ENCODE results near the gene MRPL21.
"Not testable (repeated sequence)": the region's sequence is repeated elsewhere in the genome, so short reads cannot be mapped to it uniquely, and the experiment has no call there.

Gene MRPL21

DNA sequence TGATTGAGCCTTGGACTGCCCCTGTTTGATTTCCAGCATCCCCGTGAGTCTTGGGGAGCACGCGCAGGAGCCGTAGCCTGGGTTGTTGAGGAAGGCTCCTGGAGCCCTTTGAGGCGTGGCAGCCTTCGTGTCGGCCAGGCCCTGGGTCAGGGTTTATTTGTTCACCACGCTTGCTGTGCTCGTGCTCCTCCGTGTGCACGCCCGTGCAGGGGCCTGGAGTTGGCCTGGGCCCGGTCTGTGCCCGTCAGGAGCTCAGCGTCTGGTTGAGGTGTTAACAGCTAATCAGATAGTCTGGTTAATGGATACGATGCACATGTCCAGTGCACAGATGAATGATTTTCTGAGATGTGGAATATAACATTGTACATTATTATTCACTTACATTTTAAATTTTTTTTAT, 8.1 kb upstream of the MRPL21 start:
- no peak for DNase-seq (ENCODE audit: low spot score)

DNA sequence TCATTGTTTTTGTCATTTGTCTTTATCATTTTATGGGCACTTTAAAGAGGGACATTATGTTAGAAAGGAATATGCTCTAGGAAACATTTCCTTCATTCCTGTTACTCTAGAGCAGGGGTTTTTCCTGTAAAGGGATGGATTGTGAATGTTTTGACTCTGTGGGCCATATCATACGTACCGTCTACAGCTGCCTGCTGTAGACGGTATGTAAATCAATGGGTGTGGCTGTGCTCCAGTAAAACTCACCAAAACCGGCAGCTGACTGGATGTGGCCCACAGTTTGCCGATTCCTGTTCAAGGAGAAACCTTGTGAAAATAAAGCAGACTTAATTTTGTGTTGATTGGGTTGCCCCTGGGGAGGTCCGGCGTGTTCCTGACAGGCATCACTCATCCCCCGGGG, 7.3 kb upstream of the MRPL21 start:
- DNase-seq (ENCODE audit: low spot score) = no peak

DNA sequence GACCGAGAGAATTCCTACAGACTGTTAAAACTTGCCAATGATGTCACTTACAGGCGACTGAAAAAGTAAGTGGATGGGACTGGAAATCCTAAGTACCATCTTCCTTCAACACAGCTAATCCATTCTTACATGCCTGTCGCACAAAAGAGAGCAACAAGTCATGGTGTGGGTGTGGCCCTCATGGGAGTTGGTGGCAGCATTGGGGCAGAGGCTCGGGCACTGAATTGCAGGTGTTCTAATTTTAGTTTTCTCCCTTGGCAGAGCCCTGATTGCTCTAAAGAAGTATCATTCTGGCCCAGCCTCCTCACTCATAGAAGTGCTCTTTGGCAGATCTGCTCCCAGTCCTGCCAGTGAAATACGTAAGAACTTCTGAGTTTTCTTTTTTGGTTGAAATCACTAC, 4.6 kb upstream of the MRPL21 start:
- no peak for DNase-seq (ENCODE audit: low spot score)

- no peak for DNase-seq (ENCODE audit: low spot score)
Measured at GRCh38 chr11:68905421-68906360, 2.1 kb upstream of the MRPL21 start.

GRCh38 chr11:68904248-68904847, 716 bp upstream of the MRPL21 start:
- DNase-seq (ENCODE audit: low spot score) = peak; percentile 4

DNA sequence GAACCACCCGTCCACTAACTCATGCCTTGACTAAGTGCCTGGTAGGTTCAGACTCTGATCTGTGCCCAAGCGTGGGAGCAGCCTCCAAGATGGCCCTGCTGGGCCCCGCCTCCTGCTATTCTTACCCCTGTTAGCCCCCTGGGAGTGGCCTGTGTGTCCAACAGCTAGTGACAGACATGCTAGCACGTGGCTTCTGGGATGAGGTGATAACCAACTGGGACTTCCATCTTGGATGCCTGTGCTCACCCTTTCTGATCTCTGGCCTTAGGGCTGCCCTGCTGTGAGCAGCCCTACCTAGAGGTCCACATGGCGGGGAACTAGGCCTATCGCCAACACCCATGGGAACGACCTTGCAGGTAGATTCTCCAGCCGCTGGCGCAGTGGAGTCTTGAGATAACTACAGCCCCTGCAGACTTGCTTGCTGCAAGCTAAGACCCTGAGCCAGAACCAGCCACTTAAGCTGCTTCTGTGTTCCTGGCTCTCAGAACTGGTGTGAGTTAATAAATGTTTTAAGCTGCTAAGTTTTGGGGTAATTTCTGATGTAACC, 2.7 kb downstream of the MRPL21 start:
- DNase-seq (ENCODE audit: low spot score) = no peak

DNA sequence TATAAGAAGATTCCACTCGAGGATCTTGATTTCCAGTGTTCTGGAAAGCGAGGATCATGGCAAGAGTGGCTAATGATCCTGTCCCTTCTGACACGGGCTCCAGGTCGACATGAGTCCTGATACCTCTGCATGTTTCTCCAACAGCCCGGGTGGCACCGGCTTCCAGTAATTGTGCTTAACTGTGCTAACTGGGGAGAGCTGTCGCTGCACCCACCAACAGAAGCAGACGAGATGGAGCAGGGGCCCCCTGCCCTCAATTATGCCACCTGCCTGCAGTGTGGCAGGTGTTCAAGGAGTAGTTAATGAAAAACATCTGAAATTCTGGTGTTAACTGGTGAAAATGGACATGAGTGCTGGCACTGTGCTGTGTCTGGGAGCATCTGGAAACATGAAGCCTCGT, 6.2 kb downstream of the MRPL21 start:
- DNase-seq (ENCODE audit: low spot score) = no peak

GRCh38 chr11:68896171-68896959, 7.3 kb downstream of the MRPL21 start:
- DNase-seq (ENCODE audit: low spot score) = no peak

DNA sequence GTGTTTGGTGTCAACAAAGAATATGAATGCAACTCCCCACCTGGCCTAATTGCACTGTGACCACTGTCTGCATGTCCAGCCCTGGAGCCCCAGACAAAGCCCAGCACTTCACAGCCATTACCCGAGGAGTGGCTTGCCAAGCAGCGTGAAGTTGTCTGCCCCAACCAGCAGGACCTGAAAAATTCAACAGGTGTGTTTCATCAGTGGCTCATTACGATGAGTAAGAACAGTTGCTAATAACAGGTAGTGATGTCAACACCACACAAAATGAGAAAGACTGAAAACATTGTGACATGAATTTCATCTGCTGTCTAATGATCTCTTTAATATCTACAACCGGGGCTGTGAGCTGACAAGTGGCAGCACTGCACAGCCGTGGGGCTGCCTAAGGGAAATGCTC, 10.3 kb downstream of the MRPL21 start:
- DNase-seq (ENCODE audit: low spot score) = no peak

DNA sequence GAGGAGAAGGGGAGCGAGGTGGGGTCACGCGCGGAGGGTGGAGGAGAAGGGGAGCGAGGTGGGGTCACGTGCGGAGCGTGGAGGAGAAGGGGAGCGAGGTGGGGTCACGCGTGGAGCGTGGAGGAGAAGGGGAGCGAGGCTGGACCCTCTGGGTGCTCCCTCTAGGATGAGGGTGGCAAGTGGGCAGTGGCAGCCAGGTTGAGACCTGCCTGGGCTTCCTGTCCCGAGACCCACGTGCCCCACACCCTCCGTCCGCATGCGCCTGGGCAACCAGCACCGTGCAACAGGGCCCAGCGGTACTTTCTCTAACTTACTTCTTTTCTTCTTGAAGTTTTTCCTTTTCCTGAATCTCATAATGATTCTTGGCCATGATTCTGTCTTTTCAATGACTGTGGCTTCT, 11.1 kb downstream of the MRPL21 start:
- DNase-seq (ENCODE audit: low spot score) = no peak

DNA sequence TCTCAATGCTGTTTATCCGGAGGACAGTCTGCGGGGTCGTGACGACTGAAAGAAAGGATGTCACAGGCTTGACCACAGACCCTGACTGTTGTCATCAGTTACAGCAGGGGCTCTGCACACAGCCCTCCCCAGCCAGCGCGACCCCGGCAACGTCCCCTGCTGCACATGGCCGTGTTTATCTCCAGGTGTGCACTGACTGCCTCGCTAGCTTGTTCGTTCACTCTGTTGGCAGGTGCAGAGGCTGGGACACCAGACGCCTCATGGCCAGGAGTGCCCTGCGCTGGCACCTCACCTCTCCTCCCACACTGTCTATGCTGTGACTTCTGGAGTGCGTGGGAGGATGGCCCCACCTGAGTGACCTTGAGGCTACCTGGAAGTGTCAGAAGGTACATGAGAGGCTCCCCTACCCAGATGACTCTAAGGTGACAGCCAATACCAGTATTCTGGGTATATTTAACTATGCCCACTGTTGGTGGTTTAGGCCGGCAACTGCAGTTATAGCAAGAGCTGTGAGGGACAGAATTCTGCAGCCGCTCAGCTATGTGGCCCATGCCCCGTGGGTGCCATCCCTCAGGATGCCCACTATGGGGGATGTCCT, 12.2 kb downstream of the MRPL21 start:
- DNase-seq (ENCODE audit: low spot score) = no peak

DNA sequence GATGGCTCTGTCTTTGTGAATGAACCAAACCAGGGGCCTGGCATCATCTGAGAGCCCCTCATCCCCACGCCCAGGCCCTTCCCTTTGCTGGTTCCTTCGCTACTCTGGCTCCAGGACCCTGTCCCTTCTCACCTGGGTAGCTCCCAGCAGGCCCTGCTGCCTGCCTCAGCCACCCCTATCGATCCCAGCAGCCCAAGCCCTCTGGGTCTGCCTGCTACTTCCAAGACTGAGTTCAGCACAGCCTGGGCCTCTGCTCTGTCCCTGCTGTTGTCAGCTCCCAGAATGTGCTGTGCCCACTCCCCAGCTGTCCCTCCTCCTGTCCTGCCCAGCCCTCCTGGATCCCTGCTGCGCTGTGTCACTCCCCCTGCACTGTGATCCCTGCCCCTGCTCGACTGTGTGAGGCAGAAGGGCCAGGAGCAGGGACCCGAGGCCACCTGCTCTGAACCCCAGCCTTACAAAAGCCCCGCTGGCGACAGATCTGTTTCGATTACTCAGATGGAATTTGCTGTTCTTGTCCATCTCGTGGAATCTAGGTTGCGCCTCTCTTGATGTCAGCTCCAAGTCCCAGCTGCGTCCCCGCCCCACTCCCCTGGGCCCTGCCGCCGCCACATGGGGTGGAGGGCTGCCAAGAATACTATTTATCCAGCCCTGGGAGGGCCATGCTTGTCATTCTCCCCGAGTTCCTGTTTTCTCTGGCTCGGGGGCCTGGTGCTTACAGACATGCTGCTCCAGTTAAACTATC, 13.0 kb downstream of the MRPL21 start:
- no peak for DNase-seq (ENCODE audit: low spot score)

- no peak for DNase-seq (ENCODE audit: low spot score)
Measured at GRCh38 chr11:68889948-68890446, 13.6 kb downstream of the MRPL21 start.

DNA sequence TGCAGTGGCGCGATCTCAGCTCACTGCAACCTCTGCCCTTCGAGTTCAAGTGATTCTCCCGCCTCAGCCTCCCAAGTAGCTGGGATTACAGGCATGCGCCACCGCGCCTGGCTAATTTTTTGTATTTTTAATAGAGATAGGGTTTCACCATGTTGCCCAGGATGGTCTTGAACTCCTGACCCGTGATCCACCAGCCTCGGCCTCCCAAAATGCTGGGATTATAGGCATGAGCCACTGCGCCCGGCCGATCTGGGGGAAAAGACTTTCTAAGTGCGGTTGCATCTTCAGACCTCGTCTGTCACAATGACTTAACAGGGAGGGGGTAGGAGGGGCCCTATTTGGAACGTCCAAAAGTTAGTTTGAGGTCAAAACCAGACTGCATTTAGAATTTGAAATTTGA, 18.8 kb downstream of the MRPL21 start:
- not testable (repeated sequence) for DNase-seq (ENCODE audit: low spot score)

DNA sequence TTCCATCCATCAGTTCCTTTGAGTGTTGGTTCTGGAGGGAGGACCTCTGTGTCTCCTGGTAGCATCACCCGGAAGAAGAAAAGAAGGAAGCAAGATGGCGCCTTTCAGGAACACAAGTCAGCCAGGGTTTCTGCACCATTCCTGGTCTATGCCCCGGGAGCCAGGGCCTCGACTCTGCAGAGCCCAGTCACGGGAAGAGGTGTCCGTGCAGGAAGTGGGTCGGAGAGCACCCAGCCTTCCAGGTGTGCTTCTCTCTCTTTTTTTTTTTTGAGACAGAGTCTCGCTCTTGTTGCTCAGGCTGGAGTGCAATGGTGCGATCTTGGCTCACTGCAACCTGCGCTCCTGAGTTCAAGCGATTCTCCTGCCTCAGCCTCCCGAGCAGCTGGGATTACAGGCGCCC, 21.2 kb downstream of the MRPL21 start:
- no peak for DNase-seq (ENCODE audit: low spot score)

DNA sequence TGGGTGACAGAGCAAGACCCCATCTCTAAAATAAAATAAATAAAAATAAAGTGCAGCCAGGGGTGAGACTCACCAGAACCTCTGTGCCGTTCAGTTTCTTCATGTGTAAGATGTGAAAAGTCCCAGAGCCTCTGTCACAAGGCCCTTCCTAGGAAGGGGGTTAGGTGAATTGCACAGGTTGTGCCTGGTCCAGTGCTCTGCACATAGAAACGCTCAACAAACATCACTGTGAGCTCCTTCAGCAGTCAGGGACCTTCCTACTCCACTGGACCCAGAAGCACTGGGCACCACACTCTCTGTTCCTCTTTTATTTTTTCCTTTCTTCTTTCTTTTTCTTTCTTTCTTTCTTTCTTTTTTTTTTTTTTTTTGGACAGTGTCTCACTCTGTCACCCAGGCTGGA, 22.3 kb downstream of the MRPL21 start:
- no peak for DNase-seq (ENCODE audit: low spot score)

- no peak for DNase-seq (ENCODE audit: low spot score)
Measured at GRCh38 chr11:68880851-68881250, 22.8 kb downstream of the MRPL21 start.

DNA sequence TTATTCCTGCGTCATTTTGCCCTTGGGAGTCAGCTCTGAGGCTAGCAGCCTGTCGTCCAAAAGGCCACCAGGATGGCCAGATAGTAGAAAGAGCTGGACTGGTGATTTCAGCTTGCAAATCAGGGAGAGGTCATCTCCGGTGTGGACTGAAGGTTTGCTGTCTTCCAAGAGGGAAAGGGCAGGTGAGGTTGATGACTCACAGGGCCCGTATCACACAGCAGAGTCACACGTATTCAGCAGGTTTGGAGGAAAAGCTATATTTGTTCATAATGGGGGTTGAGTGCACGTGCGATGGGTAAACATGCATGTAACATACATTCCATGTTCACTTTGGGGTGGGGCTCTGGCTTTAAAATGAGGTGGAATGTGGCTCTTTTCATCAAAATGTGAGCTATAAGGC, 25.6 kb downstream of the MRPL21 start:
- DNase-seq (ENCODE audit: low spot score) = no peak

DNA sequence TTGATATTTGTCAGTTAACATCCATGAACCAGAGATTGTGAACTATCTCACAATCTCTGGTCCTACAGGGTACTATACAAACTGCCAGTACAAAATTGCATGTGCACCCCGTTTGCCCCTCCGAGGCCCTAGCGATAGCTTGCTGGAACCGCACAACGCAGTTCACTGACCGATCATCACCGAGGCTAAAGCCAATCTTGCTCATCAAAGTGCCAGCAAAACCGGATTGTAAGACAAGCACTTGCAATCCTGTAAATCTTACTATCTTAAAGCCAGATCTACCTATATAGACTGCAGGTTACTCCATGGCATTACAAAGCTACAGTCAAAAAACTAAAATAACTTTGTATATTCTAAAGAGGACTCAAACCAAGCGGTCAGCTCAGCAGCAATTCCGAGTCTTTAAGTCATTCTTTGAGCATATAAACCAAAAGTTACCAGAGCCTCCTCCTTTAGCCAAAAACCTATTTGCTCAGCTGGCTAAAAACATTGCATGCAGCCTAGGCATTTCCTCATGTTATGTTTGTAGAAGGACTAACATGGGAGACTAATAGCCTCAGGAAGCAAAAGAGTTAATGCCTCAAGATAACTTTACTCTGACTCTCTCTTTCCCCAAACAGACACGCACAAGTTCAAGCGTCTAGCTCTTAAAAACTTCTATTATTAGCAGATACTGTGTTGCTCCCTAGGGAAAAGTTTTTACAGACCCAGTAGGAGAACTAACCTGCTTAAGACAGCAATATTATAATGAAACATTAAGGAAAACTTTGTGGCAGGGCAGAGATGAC, 31.2 kb downstream of the MRPL21 start:
- no peak for DNase-seq (ENCODE audit: low spot score)

DNA sequence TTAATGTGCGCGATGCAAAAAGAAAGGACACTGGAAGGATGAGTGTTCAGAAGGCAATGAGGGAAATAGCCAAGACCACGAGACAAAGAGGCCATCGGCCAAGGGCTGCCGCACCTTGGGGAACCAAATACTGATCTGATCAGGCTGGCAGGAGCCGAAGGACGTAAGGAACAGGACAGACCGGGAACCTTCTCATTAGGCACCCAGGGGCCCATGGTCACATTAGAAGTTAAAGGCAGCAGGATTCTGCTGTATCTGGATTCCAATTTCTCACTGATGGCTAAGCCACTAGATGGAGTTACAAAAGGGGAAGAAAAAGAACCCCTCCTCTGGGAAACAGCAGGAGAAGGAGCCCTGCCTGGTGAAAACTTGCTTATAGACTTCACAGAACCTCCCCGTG, 33.2 kb downstream of the MRPL21 start:
- DNase-seq (ENCODE audit: low spot score) = no peak
